Stimulated activated CD4-positive, alpha-beta T cell treated with anti-CD3 and anti-CD28 coated beads, Interleukin-4, amount 100 ng/mL, for 1 hour (primary cell): Measurements from ENCODE around the gene LAT.
"Not testable (repeated sequence)": the region's sequence is repeated elsewhere in the genome, so short reads cannot be mapped to it uniquely, and the experiment has no call there.

Experiments
- DNase-seq: peaks from one replicate; pipeline ENCODE4 v3.0.0-alpha.2; 2020

Gene LAT

DNA sequence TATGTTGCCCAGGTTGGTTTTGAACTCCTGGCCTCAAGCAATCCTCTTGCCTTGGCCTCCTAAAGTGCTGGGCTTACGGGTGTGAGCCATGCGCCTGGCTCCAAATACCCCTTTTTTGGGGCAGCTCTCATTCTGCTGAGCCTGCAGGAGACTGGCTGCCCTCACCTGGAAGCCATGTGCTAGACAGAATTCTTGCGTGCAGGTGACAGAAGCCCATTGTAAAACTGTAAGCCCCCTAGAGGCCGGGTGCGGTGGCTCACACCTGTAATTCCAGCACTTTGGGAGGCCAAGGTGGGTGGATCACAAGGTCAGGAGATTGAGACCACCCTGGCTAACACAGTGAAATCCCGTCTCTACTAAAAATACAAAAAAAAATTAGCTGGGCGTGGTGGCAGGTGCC, 4.5 kb upstream of the LAT start:
- DNase-seq: not testable (repeated sequence)

DNA sequence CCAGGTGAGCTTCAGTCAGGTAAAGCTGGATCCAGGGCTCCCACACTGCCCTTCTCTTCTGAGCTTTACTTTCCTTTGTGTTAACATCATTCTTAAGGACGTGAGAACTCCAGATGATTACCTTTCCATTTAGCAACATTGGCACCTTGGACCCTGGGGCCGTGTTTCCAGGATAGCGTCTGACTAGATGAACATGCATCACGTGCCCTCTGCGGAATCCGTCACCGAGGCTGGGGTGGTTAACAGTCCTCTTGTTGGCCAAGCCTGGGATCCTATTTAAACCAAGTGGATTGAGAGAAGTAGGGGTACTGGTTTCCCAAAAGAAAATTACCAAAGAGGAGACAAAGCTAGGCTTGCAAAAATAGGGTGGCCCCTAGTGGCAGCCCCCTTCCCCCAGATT, 3.9 kb upstream of the LAT start:
- no peak for DNase-seq

DNA sequence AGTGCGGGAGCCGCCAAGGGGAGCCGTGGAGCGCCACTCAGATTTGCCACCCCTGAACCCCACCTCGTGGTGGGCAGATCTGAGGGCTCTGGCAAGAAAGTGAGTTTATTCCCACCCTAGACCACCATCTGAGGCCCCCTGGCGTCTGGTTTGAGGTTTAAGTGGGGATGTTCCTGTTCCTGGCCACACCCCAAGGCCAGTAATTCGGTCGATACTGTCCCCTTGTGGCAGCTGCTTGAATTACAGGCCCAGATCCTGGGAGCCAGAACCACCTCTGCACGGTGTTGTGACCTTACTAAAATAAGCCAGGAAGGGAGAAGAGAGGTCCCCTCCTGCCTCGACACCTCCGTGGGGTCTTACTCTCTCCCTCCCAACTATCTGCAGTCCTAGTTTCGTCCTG, 3.3 kb upstream of the LAT start:
- peak; percentile 50 for DNase-seq

DNA sequence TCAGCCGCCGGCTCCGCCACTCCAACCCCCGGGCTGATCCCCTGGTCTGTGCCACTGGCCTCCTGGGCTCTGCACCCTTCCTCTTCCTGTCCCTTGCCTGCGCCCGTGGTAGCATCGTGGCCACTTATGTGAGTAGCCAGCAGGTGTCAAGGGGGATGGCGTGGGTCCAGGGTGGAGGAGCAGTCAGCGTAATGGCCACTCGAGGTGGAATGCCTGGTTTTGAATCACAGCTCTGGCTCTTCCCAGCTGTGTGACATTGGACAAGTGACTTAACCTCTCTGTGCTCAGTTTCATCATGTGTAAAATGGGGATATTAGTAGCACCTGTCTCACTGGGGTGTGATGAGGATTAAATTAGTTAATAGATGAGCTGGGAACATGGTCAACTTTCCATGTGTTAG, 2.4 kb upstream of the LAT start:
- no peak for DNase-seq

DNA sequence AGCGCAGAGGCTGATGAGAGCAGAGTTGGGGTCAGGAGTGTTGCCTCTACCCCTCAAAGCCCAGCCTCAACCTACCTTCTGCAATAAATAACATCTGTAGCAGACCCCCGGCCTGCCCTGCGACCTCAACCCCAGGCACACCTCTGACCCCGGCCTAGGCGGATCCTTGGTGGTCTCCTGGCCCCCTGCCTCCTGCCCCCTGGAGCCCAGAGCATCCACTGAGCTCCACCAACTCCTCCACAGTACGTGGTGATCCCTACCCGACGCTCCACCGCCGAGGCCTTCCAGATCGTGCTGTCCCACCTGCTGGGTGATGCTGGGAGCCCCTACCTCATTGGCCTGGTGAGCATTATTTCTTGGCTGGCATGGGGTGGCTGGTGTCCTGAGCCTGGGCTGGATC, 1.9 kb upstream of the LAT start:
- DNase-seq: no peak

DNA sequence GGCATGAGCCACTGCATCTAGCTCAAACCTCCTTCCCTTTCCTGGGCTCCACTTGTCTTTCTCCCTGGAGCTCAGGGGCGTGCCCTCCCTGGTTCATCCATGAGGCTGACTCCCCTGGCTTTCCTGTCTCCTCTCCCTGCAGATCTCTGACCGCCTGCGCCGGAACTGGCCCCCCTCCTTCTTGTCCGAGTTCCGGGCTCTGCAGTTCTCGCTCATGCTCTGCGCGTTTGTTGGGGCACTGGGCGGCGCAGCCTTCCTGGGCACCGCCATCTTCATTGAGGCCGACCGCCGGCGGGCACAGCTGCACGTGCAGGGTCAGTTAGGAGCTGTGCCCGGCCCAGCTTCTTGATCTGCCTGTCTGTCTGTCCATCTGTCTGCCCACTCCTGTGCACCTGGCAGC, 1.2 kb upstream of the LAT start:
- DNase-seq: no peak

DNA sequence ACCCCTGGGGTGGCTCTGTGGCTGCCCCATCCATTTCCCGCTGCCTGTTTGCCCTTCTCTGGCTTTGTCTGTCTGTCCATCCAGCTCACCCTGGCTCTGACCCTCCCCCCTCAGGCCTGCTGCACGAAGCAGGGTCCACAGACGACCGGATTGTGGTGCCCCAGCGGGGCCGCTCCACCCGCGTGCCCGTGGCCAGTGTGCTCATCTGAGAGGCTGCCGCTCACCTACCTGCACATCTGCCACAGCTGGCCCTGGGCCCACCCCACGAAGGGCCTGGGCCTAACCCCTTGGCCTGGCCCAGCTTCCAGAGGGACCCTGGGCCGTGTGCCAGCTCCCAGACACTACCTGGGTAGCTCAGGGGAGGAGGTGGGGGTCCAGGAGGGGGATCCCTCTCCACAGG, 761 bp upstream of the LAT start:
- no peak for DNase-seq

DNA sequence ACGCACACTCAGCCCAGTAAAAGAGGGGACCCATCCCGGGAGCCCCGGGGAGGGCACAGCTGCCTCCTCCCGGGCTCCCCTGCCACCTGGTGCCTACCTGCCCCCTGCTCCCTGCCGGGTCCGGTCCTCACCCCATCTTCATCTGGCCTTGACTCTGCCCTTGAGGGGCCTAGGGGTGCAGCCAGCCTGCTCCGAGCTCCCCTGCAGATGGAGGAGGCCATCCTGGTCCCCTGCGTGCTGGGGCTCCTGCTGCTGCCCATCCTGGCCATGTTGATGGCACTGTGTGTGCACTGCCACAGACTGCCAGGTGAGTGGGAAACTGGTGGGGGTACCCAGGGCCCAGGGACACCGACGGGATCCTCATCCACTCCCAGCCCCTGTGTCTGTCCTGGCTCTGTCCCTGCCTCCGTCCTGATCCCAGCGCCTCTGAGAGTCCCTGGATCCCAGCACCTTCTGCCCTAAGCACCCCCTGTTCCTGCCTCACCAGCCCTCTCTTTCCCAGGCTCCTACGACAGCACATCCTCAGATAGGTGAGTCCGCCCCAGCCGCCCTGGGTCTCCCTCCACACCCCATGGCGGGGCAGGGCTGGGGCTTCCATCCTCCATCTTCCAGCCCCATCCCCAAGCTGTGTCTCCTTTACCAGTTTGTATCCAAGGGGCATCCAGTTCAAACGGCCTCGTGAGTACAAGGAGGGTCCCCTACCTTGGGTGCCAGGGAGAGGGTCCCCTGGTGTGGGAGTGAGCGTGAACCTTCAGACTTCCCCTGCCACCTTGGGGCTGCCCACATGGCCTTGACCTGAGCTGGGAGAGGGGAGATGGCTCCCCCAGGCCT, 574 bp downstream of the LAT start:
- DNase-seq: peak; percentile 28

DNA sequence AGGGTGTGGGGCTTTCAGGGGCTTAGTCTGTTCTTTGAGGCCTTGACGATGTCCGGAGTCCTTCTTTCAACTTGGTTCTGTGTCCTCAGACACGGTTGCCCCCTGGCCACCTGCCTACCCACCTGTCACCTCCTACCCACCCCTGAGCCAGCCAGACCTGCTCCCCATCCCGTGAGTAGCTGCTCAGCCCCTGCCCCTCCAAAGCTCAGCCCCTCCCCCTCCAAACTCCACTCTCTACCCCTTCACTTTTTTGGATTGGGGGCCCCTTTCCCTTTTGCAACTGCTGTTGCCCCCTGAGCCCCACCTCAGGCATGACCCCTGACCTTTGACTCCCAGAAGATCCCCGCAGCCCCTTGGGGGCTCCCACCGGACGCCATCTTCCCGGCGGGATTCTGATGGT, 1.2 kb downstream of the LAT start:
- DNase-seq: peak; percentile 23

DNA sequence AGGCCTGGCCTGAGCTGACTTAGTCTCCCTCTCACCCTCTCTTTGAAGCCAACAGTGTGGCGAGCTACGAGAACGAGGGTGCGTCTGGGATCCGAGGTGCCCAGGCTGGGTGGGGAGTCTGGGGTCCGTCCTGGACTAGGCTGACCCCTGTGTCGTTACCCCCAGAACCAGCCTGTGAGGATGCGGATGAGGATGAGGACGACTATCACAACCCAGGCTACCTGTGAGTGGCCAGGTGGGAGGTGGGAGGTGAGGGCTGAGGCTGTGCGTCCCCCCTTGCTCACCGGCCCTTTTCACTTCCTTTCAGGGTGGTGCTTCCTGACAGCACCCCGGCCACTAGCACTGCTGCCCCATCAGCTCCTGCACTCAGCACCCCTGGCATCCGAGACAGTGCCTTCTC, 1.6 kb downstream of the LAT start:
- peak; percentile 22 for DNase-seq

DNA sequence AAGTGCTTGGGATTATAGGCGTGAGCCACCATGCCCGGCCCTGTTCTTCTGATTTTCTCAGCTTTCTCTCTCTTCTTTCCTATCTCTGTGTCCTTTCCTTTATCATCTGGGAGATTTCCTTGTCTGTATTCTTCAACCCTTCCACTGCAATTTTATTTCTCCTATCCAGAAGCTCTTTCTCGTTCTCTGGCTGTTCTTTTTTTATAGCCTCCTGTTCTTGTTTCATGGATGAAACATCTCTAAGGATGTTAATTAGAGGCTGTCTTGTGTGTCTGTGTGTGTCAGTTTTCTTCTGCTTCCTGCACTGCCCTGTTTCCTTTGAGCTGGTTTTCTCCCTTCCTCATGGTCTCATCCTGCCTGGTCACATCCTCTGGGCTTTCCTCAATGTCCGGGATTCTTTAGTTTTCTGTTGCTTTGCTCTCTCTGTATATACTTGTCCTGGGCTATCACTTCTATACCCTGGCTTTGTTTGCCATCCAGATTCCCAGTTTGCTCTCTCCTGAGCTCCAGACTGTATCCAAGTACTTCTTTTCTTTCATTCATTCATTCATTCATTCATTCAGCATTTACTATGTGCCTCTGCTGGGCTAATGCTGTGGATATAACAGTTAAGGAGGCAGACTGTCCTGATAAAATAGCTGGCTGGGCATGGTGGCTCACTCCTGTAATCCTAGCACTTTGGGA, 2.5 kb downstream of the LAT start:
- no peak for DNase-seq

DNA sequence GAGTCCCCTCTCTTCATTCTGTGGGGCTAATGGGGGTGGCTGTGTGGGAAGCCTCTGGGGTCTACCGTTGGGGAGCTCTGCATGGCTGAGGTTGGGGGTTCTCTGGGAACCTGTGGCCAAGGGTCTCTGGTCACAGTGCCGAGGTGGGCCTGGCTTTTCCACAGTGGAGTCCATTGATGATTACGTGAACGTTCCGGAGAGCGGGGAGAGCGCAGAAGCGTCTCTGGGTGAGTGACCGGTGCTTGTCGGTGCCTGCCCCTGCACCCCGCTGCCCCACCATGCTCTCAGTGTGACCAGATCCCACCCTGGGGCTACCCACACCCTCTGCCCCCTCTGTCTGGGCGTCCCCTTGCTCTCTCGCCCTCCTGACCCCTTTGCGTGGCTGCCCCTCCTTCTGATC, 4.5 kb downstream of the LAT start:
- DNase-seq: no peak

DNA sequence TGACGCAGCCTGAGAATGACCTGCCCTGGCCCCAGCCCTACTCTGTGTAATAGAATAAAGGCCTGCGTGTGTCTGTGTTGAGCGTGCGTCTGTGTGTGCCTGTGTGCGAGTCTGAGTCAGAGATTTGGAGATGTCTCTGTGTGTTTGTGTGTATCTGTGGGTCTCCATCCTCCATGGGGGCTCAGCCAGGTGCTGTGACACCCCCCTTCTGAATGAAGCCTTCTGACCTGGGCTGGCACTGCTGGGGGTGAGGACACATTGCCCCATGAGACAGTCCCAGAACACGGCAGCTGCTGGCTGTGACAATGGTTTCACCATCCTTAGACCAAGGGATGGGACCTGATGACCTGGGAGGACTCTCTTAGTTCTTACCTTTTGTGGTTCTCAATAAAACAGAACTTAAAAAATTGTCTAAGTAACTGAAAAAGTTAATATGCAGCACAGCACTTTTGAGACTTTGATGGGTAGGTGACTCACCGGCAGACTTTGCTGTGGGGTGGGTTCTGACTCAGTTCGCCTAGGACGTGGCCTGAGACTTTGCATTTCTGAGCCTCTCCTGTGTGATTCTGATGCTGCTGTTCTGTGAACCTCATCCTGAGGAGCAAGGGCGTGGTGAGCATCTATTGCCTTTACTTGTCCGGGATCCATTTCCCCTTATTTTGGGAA, 5.7 kb downstream of the LAT start:
- DNase-seq: peak; percentile 66

DNA sequence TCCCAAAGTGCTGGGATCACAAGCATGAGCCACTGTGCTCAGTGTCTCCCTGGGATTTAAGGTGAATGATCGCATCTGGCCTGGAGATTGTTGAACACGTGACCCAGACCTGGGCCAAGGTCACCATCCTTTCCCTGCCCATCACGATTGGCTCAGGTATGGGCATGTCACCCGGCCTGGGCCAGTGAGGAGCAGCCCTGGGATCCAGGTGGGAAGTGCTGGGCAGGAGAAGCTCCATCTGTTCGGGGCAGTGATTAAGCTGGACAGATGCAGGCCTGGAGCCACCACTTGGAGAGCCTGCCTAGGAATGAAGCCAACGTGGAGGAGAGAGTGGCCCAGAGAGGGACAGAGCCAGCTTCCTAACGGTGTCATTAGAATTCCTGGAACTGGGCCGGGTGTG, 6.8 kb downstream of the LAT start:
- no peak for DNase-seq

DNA sequence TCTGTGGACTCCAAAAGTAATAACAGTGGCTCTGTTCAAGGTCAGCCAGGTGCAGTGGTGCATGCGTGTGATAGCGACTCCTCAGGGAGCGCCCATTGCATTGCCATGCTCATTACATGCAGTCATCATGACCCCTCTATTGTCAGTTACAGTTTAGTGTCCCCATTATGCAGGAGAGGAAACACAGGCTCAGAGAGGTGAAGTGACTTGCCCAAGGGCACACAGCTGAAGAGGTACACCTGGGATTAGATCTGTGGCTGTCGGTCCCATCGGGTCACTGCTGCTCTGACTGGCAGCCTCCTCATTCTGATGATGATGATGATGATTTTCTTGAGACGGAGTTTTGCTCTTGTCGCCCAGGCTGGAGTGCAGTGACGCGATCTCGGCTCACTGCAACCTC, 7.6 kb downstream of the LAT start:
- no peak for DNase-seq

DNA sequence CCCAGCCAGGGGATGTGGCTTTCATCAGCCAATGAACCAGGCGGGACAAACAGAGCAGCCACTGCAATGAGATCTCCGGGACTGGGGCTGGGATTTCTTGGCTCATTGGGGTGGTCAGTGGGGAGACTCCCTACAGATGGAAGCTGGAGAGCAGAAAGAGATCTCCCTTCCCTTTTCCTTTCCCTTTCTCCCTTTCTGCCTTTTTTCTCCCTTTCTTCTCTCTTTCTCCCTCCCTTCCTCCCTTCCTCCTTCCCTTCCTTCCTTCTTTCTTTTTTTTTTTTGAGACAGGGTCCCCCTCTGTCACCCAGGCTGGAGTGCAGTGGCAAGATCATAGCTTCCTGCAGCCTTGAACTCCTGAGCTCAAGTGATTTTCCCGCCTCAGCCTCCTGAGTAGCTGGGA, 14.0 kb downstream of the LAT start:
- no peak for DNase-seq

DNA sequence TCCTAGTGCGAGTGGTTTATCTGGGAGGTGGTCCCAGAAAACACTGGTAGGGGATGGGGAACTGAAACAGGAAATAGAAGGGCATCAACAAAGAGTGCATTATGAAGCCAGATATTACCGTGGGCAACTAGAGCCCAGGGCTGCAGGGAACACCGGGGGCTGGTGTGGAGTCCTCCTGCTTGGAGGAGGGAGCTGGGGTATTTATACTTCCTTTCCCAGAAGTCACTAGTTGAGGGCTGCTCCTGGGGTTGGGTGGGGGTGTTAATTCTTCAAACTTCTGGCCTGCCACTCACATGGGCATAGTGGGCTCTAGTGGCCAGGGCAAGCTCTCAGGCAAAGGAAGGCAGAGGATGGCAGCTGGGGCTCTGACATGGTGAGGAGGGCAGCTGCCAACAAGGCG, 14.7 kb downstream of the LAT start:
- no peak for DNase-seq

DNA sequence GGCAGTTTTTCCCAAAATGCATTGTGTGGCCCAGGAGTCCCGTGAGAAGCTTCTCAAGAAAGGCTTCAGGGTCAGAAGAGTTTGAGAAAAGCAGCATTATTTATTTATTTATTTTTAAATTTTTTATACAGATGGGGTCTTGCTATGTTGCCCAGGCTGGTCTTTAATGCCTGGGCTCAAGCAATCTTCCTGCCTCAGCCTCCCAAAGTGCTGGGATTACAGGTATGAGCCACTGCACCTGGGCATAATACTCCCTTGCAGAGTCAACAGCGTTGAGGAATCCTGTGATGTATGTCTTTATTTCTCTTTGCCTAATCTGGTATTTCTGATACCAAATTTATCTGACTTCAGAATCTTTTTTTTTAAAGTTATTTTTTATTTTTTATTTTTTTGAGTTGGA, 15.2 kb downstream of the LAT start:
- no peak for DNase-seq

DNA sequence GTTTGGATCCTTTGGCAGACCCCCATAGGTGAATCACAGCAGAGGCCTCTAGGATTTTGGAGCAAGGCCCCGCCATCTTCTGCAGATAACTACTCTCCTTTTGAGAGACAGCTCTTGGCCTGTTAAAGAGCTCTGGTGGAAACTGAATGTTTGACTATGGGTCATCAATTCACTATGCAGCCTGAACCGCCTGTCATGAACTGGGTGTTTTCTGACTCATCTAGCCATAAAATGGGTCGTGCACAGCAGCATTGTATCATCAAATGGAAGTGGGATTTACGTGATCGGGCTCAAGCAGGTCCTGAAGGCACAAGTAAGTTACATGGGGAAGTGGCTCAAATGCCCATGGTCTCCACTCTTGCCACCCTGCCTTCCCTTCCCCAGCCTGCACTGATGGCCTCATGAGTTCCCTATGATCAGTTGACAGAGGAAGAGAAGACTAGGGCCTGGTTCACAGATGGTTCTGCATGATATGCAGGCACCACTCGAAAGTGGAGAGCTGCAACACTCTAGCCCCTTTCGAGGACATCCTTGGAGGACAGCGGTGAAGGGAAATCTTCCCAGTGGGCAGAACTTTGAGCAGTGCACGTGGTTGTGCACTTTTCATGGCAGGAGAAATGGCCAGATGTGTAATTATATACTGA, 19.8 kb downstream of the LAT start:
- DNase-seq: not testable (repeated sequence)

DNA sequence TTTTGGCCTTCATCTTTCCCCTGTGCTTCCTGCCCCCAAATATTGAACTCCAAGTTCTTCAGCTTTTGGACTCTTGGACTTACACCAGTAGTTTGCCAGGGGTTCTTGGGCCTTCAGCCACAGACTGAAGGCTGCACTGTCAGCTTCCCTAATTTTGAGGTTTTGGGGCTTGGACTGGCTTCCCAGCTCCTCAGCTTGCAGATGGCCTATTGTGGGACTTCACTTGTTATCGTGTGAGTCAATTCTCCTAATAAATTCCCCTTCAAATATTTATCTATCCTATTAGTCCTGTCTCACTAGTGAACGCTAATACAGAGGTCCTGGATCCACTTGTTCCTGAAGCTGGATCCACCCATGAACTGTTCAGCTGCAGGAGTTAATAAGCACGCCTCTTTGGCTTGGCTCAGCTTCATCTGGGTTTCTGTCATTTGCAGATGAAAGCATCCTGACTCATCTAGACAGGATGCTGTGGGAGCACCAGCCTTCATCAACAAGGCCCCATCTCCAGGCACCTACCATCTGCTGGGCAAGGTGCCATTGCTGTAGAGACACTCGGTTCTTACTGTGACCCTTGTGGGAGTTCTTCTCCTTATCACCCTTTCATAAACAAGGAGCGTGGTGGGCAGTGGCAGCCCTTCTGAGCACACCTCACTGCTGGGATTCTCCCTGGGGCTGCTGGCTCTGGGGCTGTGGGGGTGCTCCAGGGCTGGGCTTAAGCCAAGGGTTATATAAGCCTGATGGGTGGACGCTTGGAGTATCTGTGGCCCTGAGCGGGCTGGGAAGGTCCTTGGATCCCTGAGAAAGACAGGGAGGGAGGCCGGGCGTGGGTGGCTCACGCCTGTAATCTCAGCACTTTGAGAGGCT, 23.1 kb downstream of the LAT start:
- peak; percentile 69 for DNase-seq

DNA sequence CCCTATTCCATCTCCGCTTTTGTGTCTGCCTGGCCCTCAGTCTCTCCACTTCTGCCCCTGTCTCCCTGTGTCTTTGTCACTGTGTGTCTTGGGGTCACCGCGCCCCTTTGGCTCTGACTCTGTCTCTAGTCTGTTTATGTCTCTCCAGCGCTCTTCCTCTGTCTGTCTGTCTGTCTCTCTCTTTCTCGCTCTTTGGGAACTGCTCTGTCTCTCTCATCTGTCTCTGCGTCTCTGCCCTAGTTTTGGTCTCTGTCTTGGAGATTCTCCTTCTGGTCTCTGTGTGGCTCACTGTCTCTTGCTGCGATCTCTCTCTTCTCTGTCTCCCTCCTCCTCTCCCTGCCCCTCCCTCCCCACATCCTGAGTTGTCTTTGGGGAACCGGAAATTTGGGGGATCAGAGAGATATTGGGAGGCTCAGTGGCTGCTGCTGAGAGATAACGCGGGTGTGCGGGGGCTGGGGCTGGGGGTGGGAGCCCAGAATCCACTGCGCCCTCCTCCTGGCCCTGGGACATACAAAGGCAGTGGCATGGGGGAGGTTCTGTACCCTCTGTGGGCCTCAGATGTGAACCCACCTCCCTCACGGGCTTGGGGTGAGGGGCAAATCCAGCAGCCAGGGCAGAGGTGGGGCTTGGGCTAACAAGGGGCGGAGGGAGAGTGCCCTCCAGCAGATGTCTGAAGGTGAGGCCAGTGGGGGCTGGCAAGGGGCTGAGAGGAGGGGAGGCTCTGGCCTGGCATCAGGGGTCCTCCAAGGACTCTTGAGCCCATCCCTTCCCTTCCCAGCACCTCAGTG, 24.4 kb downstream of the LAT start:
- DNase-seq: peak; percentile 55

DNA sequence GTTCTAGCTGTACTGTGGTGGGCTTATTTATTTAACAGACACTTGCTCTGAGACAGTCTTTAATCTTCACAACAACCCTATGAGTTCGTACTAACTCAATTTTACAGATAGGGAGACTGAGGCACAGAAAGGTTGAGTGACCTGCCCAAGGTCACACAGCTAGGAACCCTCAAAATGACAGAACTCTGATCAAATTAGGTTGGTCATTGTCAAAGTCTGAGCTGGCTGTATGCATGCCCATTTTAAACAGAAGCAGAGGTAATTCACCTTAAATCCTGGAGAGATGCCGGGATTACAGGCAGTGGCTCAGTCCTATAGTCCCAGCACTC, 24.9 kb downstream of the LAT start:
- no peak for DNase-seq
